ENCODE data around the gene PPP6R2.

The PPP6R2 gene

DNA sequence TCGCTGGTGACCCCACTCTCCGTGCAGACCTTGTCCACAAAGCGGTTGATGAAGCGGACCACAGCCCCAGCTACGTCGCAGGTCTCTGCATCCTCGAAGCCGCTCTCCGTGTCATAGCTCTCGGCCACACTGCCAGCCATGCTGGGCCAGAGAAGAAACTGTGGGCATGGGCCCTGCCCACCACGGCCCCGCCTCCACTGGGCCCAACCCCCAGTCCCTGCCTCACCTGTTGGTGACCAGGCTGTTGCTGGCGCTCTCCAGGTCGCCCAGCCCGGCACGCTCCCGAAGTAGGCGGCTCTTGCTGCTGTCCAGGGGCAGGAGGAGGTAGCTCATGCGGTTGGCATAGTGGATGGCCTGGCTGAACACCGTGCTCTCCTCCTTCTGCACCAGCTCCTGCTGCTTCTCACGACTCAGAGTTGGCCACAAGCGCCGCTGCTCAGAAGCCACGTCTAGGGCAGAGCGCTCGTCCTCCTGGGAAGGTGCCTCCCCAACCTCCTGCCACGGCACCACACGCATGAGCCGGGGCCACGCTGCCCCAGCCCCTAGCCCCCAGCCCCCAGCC, 118.9 kb downstream of the PPP6R2 start:
- no peak for TF ChIP-seq CTCF (conservative IDR thresholded peaks at IDR 0.05; ENCODE audit: low read depth, low read length)
- no peak for DNase-seq (ENCODE audit: low read depth)
- no peak overlapping the region for H3K4me3 ChIP-seq (ENCODE audit: low read length)

DNA sequence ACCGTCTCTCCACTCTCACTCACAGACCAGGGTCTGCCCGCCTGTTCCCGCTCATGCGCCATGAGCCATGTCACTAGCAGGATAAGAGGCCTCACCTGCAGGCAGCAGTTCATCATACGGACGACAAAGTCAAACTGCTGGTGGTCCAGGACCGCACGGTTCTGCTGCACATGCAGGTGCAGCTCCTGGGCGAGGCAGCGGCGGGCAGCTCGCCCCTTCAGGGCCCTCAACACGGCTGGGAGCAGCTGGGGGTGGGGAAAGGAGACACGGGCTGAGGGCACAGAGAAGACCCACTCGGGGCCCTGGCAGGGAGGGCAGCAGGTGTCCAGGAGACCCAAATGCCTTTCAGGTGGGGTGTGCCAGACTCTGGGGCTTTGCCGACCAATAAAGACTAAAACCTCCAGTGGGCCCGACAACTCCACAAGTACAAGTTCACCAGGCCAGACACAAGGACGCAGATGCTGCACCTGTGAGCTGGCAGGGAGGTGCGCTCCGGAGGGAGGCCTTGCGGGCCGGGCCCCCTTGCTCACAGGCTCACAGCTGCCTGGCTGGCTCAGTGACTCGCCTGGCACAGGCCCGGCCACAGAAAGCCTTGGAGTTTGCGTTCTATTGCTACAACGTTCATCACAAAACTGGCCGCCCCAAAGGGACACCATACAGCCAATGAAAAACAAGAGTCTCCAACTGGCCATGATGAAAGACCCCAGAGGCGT, 120.2 kb downstream of the PPP6R2 start:
- DNase-seq (ENCODE audit: low read depth), result no peak
- TF ChIP-seq CTCF (conservative IDR thresholded peaks at IDR 0.05; ENCODE audit: low read depth, low read length), result no peak
- no peak overlapping the region for H3K4me3 ChIP-seq (ENCODE audit: low read length)

DNA sequence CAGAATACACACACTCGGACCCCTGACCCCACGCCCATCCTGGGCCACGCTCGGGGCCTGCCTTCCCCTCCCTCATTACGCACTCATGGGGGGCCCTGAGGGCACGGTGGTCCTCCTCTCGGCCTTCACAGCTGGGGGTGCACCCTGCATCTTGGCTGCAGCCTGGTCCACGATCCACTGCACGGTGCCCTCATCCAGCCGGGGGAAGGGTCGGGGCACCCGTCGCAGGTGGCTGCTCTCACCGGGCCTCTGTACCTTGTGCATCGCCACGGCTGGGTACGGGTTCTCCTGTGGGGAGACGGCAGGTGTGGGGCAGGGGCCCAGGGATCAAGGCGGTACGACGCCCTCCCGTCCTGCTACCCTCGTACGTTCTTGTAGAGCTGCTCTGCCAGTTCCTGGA, 121.3 kb downstream of the PPP6R2 start:
- TF ChIP-seq CTCF (conservative IDR thresholded peaks at IDR 0.05; ENCODE audit: low read depth, low read length), result no peak
- no peak overlapping the region for H3K4me3 ChIP-seq (ENCODE audit: low read length)
- no peak for DNase-seq (ENCODE audit: low read depth)

DNA sequence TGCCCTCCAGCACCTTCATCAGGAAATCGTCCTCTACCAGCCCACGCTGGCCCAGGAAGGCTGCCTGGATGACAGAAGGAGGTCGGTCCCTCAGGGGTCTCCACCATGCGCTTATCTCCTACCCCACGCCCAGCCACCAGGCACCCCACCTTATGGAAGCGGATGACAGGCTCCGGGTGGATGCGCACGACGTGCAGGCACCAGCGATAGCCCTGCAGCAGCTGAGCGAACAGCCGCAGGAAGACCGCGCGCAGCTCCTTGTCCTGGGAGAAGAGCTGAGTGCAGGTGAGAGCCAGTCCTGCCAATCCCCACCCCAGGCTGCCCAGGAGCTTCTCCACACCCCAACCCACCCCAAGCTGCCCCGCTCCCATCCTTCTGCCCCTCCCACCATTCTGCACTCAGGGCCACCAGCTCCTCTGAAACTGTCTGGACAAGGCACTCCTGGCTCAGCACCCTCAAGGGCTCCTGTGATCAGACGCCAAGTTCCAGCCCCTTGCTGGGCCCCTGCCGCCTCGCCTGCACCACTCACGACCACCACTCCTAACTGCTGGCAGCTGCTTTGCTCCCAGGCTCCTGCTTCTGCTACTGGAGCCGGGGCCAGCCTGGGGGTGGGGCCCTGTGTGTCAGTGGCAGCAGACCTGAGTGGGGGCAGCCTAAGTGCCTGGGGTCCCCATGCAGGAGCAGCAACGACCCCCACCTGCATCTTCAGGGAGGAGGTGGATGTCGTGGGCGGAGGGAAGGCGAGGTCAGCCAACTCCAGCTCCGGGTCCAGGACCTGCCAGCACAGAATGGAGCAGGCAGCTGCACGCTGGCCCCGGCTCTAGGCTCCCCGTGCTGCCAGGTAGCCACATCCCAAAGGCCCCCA, 122.2 kb downstream of the PPP6R2 start:
- no peak for TF ChIP-seq CTCF (conservative IDR thresholded peaks at IDR 0.05; ENCODE audit: low read depth, low read length)
- no peak overlapping the region for H3K4me3 ChIP-seq (ENCODE audit: low read length)
- no peak for DNase-seq (ENCODE audit: low read depth)

- TF ChIP-seq CTCF (conservative IDR thresholded peaks at IDR 0.05; ENCODE audit: low read depth, low read length), result no peak
- no peak overlapping the region for H3K4me3 ChIP-seq (ENCODE audit: low read length)
- DNase-seq (ENCODE audit: low read depth), result no peak
Measured at GRCh38 chr22:50467341-50467740, 124.2 kb downstream of the PPP6R2 start.

DNA sequence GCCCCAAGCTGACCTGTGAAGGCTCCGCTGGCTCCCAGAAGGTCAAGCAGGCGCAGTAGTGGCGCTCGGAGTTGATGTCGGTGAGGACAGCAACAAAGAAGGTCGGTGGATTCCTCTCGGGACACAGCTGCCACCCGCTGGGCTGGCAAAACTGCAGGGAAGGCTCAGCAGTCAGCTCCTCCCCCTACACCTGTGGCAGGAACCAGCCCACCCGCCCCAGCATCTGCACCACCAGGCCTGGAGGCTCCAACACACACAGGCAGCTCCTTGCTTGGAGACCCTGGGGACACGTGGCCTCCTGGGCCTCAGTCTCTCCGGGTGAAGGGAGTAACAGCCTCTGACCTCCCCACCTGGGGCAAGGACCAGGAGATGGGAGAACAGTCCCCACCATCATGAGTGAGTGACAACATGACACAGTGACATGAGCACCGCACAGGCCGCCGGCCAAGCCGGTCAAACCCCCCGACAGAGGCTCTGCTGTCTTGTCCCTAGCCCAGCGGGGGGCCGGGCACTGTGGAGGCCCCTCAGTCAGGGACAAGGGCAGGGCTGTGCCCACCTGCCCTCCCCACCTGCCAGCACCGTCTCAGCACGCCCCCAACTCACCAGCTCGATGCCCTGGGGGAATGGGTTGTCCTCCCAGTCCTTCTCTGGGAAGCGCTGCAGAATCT, 124.8 kb downstream of the PPP6R2 start:
- no peak for TF ChIP-seq CTCF (conservative IDR thresholded peaks at IDR 0.05; ENCODE audit: low read depth, low read length)
- H3K4me3 ChIP-seq (ENCODE audit: low read length), result no peak overlapping the region
- no peak for DNase-seq (ENCODE audit: low read depth)
